Measurements from ENCODE around the gene TBC1D8.

The TBC1D8 gene

GRCh38 chr2:101026923-101027469, 124.2 kb downstream of the TBC1D8 start:
- DNase-seq (ENCODE audit: low read depth) = no peak

GRCh38 chr2:101026253-101026701, 124.9 kb downstream of the TBC1D8 start:
- no peak for DNase-seq (ENCODE audit: low read depth)

GRCh38 chr2:101025561-101025960, 125.6 kb downstream of the TBC1D8 start:
- no peak for DNase-seq (ENCODE audit: low read depth)

- DNase-seq (ENCODE audit: low read depth) = no peak
These were observed 127.7 kb downstream of the TBC1D8 start for GRCh38 chr2:101023327-101024107.

GRCh38 chr2:101022221-101022620, 129.0 kb downstream of the TBC1D8 start:
- DNase-seq (ENCODE audit: low read depth) = no peak

- no peak for DNase-seq (ENCODE audit: low read depth)
These were observed 132.2 kb downstream of the TBC1D8 start for GRCh38 chr2:101018934-101019333.

- DNase-seq (ENCODE audit: low read depth) = no peak
These were observed 133.8 kb downstream of the TBC1D8 start for GRCh38 chr2:101017371-101017770.

GRCh38 chr2:101014264-101014857, 136.8 kb downstream of the TBC1D8 start:
- no peak for DNase-seq (ENCODE audit: low read depth)

- no peak for DNase-seq (ENCODE audit: low read depth)
These were observed 138.4 kb downstream of the TBC1D8 start for GRCh38 chr2:101012706-101013181.

- no peak for DNase-seq (ENCODE audit: low read depth)
These were observed 139.0 kb downstream of the TBC1D8 start for GRCh38 chr2:101012054-101012705.

GRCh38 chr2:101011152-101011551, 140.0 kb downstream of the TBC1D8 start:
- DNase-seq (ENCODE audit: low read depth) = no peak

- DNase-seq (ENCODE audit: low read depth) = no peak
These were observed 143.5 kb downstream of the TBC1D8 start for GRCh38 chr2:101007415-101008345.

- no peak for DNase-seq (ENCODE audit: low read depth)
These were observed 145.0 kb downstream of the TBC1D8 start for GRCh38 chr2:101006065-101006715.

- no peak for DNase-seq (ENCODE audit: low read depth)
These were observed 146.4 kb downstream of the TBC1D8 start for GRCh38 chr2:101004620-101005325.

- DNase-seq (ENCODE audit: low read depth) = no peak
These were observed 147.9 kb downstream of the TBC1D8 start for GRCh38 chr2:101003278-101003775.

- no peak for DNase-seq (ENCODE audit: low read depth)
These were observed 148.5 kb downstream of the TBC1D8 start for GRCh38 chr2:101002562-101003277.

- DNase-seq (ENCODE audit: low read depth) = peak; percentile 88
These were observed 149.3 kb downstream of the TBC1D8 start, which contains the start of gene RPL31 for GRCh38 chr2:101001691-101002561. RPL31 (plus strand) TSS chr2:101002289; CDS start chr2:101002702, 413 bp downstream.

GRCh38 chr2:100999995-101000394, 151.2 kb downstream of the TBC1D8 start:
- DNase-seq (ENCODE audit: low read depth) = no peak

All from non-pigmented ciliary epithelial cell (primary cell).